GM19438 (cell line): ENCODE results near the gene GKAP1.
"Not testable (repeated sequence)": the region's sequence is repeated elsewhere in the genome, so short reads cannot be mapped to it uniquely, and the experiment has no call there.

Experiments
- ATAC-seq: cut with Tn5 transposase; IDR thresholded peaks from one replicate; pipeline ENCODE4 v1.9.1; 2021; ENCODE audit warnings: low read depth; ENCODE audit not compliant: unreplicated experiment

The GKAP1 gene

GRCh38 chr9:83733739-83734138 is 83.8 kb downstream of the GKAP1 start:
- no peak for ATAC-seq

- not testable (repeated sequence) for ATAC-seq
Measured at GRCh38 chr9:83728591-83729368, 88.8 kb downstream of the GKAP1 start.

DNA sequence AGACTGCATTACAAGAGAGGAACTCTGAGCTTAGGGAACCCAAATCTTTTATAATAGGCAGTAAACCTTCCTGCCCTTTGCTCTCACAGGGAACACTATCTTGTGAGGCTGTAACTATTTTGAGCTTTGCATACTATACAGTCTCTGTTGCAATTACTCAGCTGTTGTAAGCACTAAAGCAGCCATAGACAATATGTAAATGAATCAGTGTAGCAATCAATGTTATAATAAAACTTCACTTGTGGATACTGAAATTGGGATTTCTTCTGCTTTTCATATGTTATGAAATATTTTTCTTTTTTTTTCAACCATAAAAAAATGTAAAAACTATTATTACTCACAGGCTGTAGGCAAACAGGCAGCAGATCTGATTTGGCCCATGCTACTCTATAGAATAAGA is 93.1 kb downstream of the GKAP1 start:
- no peak for ATAC-seq

DNA sequence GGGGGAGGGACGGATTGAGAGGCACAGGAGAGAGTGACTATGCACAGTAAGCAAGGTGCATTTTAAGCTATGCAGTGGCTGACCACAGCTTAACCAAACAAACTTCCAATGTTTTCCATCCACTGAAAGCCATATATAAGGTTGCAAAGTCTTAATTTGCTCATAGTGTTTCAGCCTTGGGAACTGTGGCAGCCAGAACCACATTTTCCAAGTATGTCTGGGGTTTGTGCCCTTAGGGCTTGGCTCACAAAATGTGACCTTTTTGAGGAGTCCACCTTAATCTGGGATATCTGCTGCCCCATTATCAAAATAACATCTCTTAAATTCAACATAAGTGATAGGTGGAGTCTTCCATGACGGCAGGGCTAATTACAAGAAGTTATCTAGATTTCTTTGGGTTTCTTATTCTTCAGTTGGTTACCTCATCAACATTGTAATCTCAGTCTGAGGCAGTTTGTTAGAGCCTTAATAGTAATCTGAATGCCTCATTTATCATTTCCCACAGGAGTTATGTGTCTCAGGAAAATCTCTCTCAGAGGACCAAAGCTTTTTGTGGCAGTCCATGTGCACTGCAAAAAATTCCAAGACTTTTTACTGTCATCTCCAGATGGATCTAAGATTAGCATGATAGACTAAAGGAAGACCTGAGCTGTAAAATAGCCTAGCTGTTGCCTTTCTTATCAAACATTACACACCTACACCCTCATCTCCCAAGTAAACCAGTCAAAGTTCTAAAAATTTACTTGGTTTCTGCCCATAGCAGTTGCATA is 94.7 kb downstream of the GKAP1 start:
- ATAC-seq = no peak

DNA sequence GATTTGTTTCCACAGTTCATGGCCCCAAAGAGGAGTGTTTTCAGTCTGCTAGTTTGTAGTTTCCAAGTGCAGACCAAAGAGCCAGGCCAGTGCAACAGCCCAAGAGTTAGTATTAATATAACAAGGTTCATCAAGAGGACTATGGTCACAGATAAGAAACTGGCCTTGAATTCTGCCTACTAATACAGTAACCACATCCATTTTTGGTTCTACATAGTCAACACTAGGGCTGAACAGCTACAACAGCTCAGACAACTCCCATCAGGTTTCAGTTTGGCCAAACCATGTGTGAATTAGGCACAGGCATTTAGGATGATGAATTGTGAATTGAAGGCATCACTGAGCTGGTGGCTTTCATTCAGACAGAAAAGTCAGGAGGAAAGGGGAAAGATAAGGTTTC is 96.1 kb downstream of the GKAP1 start:
- ATAC-seq = no peak

GRCh38 chr9:83715794-83716193 is 101.8 kb downstream of the GKAP1 start:
- ATAC-seq = no peak

GRCh38 chr9:83715221-83715620 is 102.3 kb downstream of the GKAP1 start:
- ATAC-seq = no peak

- ATAC-seq = no peak
Measured at GRCh38 chr9:83714329-83714728, 103.2 kb downstream of the GKAP1 start.

GRCh38 chr9:83708515-83709158 is 108.9 kb downstream of the GKAP1 start:
- peak; percentile 52 for ATAC-seq

DNA sequence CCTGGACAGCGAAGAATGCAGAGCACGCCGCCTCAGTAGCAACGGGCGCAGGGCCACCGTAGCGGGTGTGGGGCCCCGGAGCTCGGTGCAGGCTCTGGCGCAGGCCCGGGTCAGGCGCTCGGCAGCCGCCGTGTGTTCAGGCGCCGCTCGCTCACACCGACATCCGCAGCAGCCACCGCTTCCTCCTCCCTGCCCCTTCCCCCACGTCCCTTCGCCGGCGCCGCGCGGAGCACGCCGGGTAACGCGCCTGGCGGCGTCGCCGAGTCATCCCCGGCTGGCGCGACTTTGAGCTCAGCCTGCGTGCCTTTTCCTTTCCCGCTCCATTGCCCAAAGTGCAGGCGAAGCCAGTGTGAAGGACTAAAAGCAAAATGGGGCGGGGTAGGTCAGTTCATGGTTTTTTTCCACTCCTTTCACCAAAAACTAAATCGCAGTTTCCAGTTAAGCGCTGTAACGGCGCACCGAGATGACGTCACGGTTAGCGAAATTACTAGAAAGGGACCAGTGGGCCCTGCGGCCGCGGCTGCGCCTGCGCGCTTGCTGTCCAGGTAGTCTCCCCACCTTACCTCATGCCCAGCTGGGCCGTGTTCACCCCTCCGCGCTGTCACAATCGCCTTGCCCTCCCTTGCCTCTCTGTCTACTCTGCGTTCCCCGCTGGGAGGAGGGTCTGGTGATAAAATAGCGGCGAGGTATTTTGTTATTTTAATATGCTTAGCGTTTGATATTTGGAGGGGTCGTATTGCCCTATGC is 109.6 kb downstream of the GKAP1 start, which contains the start of gene UBQLN1:
Gene UBQLN1, minus strand, starts transcription at position 191 of the 747 bp plus-strand sequence. CDS start 279 bp downstream, outside the sequence.
- peak; percentile 67 for ATAC-seq

DNA sequence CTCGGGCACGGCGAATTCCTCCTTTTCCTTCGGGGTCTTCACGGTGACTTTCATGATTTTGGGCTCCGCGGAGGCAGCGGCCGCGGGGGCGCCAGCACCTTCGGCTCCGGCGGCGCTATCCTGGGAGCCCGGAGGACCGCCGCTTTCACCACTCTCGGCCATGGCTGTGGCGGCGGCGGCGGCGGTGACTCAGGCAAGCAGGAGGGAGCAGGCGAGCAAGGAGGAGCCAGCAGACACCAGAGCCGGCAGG is 110.1 kb downstream of the GKAP1 start:
- peak; percentile 41 for ATAC-seq

- ATAC-seq = peak; percentile 13
Measured at GRCh38 chr9:83706676-83707517, 110.7 kb downstream of the GKAP1 start.

- ATAC-seq = not testable (repeated sequence)
Measured at GRCh38 chr9:83705219-83705651, 112.3 kb downstream of the GKAP1 start.

DNA sequence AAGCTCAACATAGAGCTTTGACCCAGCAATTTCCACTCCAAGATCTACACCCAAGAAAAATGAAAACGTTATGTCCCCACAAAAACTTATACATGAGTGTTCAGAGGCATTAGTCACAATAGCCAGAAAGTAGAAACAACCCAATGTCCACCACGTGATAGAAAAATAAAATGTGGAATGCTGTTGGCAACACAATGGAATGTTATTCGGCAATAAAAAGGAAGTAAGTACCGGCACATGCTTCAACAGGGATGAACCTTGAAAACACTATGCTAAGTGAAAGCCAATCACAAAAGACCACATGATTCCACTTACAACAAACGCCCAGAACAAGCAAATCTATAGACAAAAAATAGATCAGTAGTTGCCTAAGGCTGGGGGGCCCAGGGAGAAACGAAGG is 115.8 kb downstream of the GKAP1 start:
- ATAC-seq = no peak

DNA sequence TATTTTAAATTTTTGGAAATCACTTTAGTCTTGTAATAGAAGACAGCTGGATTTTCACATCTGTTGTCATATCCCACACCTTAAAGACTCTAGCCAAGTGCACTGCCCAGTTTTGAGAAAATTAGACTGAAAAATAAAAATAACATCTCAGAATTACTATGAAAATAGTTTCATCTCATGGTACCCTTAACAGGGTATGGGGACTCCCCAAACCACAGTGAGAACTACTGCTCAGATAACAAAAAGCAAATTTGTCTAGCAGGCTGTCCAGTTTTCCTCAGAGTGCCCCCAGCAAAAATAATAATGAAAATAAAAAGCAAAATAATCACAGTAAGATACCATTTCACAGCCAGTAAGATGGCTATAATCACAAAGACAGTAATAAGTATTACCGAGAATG is 116.3 kb downstream of the GKAP1 start:
- no peak for ATAC-seq

GRCh38 chr9:83699615-83700014 is 118.0 kb downstream of the GKAP1 start:
- ATAC-seq = no peak

DNA sequence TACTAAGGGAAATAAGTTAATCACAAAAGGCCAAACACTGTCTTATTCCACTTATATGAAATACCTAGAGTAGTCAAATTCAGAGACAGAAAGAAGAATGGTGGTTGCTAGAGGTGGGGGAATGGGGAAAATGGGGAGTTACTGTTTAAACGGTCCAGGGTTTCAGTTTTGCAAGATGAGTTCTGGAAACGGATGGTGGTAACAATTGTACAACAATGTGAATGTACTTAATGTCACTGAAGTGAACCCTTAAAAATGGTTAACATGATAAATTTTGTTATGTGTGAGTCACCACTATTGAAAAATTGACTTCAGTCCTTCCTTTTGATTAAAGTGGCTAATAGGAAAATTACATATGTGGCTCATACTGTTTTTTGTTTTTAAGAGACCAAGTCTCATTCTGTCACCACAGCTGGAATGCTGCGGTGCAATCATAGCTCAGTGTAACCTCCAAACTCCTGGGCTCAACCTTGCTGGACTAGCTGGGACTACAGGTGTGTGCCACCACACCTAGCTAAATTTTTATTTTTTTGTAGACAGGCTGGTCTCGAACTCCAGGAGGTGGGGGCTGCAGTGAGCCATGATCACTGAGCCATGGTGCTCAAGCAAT is 118.5 kb downstream of the GKAP1 start:
- ATAC-seq = peak; percentile 53

GRCh38 chr9:83691492-83691891 is 126.1 kb downstream of the GKAP1 start:
- no peak for ATAC-seq
